NCI-H2081 treated with DMSO at 0.1 percent for 48 hours (cell line): ENCODE measurements around the gene HM13.
A peak's percentile ranks its signal among the peaks of the same experiment; 100 is the strongest.
"Not testable (repeated sequence)": the region's sequence is repeated elsewhere in the genome, so short reads cannot be mapped to it uniquely, and the experiment has no call there.

ENCODE experiments used
- DNase-seq: peaks from one replicate; lab custom pipeline; 2025; lab: John Stamatoyannopoulos, UW

HM13 gene

GRCh38 chr20:31568041-31568731, 53.9 kb downstream of the HM13 start:
- no peak for DNase-seq

- DNase-seq, result no peak
Measured at GRCh38 chr20:31568773-31569162, 54.5 kb downstream of the HM13 start.

GRCh38 chr20:31569163-31570020, 55.1 kb downstream of the HM13 start:
- DNase-seq, result no peak

GRCh38 chr20:31570021-31570463, 55.8 kb downstream of the HM13 start:
- no peak for DNase-seq

GRCh38 chr20:31570735-31571617, 56.7 kb downstream of the HM13 start:
- no peak for DNase-seq

- DNase-seq, result no peak
Measured at GRCh38 chr20:31572042-31572700, 57.9 kb downstream of the HM13 start.

- peak; percentile 85 for DNase-seq
Measured at GRCh38 chr20:31572701-31573554, 58.7 kb downstream of the HM13 start.

- peak; percentile 49 for DNase-seq
Measured at GRCh38 chr20:31573555-31574321, 59.5 kb downstream of the HM13 start.

GRCh38 chr20:31574986-31575385, 60.7 kb downstream of the HM13 start:
- not testable (repeated sequence) for DNase-seq

GRCh38 chr20:31576751-31577150, 62.5 kb downstream of the HM13 start:
- no peak for DNase-seq

- no peak for DNase-seq
Measured at GRCh38 chr20:31577194-31577593, 63.0 kb downstream of the HM13 start.

GRCh38 chr20:31578448-31579138, 64.4 kb downstream of the HM13 start:
- DNase-seq, result no peak

GRCh38 chr20:31579245-31579644, 65.0 kb downstream of the HM13 start:
- DNase-seq, result no peak

- DNase-seq, result not testable (repeated sequence)
Measured at GRCh38 chr20:31579941-31580651, 65.9 kb downstream of the HM13 start.

- DNase-seq, result no peak
Measured at GRCh38 chr20:31580706-31581105, 66.5 kb downstream of the HM13 start.

GRCh38 chr20:31581391-31581790, 67.1 kb downstream of the HM13 start:
- DNase-seq, result no peak

- no peak for DNase-seq
Measured at GRCh38 chr20:31587545-31588389, 73.5 kb downstream of the HM13 start.

GRCh38 chr20:31590717-31591225, 76.5 kb downstream of the HM13 start:
- no peak for DNase-seq
